WTC11 (cell line): Measurements from ENCODE around the gene OGFR.

Experiments used
- ATF6 ChIP-seq: sonication (generic); formaldehyde crosslinking; IDR thresholded peaks from 2 replicates; pipeline ENCODE4 v1.8.1; 2023; ENCODE audit warnings: mild to moderate bottlenecking, missing genetic modification reagents
- E2F1 ChIP-seq: sonication (generic); formaldehyde crosslinking; IDR thresholded peaks from 2 replicates; pipeline ENCODE4 v1.8.0; 2022; ENCODE audit warnings: mild to moderate bottlenecking, missing genetic modification reagents
- EMX1 ChIP-seq: fragments of 250-450 bp; sonication (Bioruptor Pico); IDR thresholded peaks from 2 replicates; pipeline ENCODE4 v1.8.0; 2021; ENCODE audit warnings: mild to moderate bottlenecking
- ESRRA ChIP-seq: sonication (generic); formaldehyde crosslinking; IDR thresholded peaks from 2 replicates; pipeline ENCODE4 v1.8.1; 2022; ENCODE audit warnings: mild to moderate bottlenecking, missing genetic modification reagents, borderline replicate concordance
- KAT7 ChIP-seq: sonication (generic); formaldehyde crosslinking; IDR thresholded peaks from 2 replicates; pipeline ENCODE4 v1.8.1; 2023; ENCODE audit warnings: missing genetic modification reagents, mild to moderate bottlenecking, borderline replicate concordance
- MXD4 ChIP-seq: fragments of 250-450 bp; sonication (Bioruptor Pico); IDR thresholded peaks from 2 replicates; pipeline ENCODE4 v1.8.0; 2021; ENCODE audit warnings: mild to moderate bottlenecking, moderate library complexity, borderline replicate concordance
- NR3C1 ChIP-seq: sonication (generic); formaldehyde crosslinking; conservative IDR thresholded peaks from 2 replicates; pipeline ENCODE4 v1.8.1; 2023; ENCODE audit warnings: low read depth, mild to moderate bottlenecking, missing genetic modification reagents
- SP1 ChIP-seq: sonication (generic); formaldehyde crosslinking; conservative IDR thresholded peaks from 2 replicates; pipeline ENCODE4 v1.8.1; 2022; ENCODE audit warnings: missing genetic modification reagents
- USF1 ChIP-seq: sonication (generic); formaldehyde crosslinking; IDR thresholded peaks from 2 replicates; pipeline ENCODE4 v1.8.0; 2022; ENCODE audit warnings: mild to moderate bottlenecking, missing genetic modification reagents
- ZBTB43 ChIP-seq: sonication (generic); formaldehyde crosslinking; IDR thresholded peaks from 2 replicates; pipeline ENCODE4 v1.8.1; 2023; ENCODE audit warnings: mild to moderate bottlenecking, missing genetic modification reagents
- ZNF219 ChIP-seq: sonication (generic); formaldehyde crosslinking; IDR thresholded peaks from 2 replicates; pipeline ENCODE4 v1.8.0; 2023; ENCODE audit warnings: missing genetic modification reagents, mild to moderate bottlenecking, borderline replicate concordance
- TF ChIP-seq, protein P1 (sequence below): fragments of 200-600 bp; IDR thresholded peaks from 2 replicates; pipeline ENCODE4 v1.8.0; 2022; ENCODE audit warnings: antibody characterized with exemption
- TF ChIP-seq, protein P2 (sequence below): fragments of 250-450 bp; sonication (Bioruptor Pico); IDR thresholded peaks from 2 replicates; pipeline ENCODE4 v1.9.0; 2021; ENCODE audit warnings: mild to moderate bottlenecking
- TF ChIP-seq, protein P3 (sequence below): sonication (generic); formaldehyde crosslinking; IDR thresholded peaks from 2 replicates; pipeline ENCODE4 v1.8.0; 2022; ENCODE audit warnings: mild to moderate bottlenecking, missing genetic modification reagents

- TF ChIP-seq ZNF219 (CRISPR knock-in tag) (no peak), ATF6 (CRISPR knock-in tag) (no peak), MXD4 (CRISPR knock-in tag) (no peak), ESRRA (CRISPR knock-in tag) (no peak), EMX1 (CRISPR knock-in tag) (no peak), USF1 (CRISPR knock-in tag) (no peak), NR3C1 (CRISPR knock-in tag) (no peak), SP1 (CRISPR knock-in tag) (no peak), KAT7 (no peak), E2F1 (CRISPR knock-in tag) (no peak), ZBTB43 (CRISPR knock-in tag) (no peak)
- TF ChIP-seq, protein P1, sequence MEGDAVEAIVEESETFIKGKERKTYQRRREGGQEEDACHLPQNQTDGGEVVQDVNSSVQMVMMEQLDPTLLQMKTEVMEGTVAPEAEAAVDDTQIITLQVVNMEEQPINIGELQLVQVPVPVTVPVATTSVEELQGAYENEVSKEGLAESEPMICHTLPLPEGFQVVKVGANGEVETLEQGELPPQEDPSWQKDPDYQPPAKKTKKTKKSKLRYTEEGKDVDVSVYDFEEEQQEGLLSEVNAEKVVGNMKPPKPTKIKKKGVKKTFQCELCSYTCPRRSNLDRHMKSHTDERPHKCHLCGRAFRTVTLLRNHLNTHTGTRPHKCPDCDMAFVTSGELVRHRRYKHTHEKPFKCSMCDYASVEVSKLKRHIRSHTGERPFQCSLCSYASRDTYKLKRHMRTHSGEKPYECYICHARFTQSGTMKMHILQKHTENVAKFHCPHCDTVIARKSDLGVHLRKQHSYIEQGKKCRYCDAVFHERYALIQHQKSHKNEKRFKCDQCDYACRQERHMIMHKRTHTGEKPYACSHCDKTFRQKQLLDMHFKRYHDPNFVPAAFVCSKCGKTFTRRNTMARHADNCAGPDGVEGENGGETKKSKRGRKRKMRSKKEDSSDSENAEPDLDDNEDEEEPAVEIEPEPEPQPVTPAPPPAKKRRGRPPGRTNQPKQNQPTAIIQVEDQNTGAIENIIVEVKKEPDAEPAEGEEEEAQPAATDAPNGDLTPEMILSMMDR = no peak
- TF ChIP-seq, protein P2, sequence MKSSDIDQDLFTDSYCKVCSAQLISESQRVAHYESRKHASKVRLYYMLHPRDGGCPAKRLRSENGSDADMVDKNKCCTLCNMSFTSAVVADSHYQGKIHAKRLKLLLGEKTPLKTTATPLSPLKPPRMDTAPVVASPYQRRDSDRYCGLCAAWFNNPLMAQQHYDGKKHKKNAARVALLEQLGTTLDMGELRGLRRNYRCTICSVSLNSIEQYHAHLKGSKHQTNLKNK (CRISPR knock-in tag) = no peak
- TF ChIP-seq, protein P3, sequence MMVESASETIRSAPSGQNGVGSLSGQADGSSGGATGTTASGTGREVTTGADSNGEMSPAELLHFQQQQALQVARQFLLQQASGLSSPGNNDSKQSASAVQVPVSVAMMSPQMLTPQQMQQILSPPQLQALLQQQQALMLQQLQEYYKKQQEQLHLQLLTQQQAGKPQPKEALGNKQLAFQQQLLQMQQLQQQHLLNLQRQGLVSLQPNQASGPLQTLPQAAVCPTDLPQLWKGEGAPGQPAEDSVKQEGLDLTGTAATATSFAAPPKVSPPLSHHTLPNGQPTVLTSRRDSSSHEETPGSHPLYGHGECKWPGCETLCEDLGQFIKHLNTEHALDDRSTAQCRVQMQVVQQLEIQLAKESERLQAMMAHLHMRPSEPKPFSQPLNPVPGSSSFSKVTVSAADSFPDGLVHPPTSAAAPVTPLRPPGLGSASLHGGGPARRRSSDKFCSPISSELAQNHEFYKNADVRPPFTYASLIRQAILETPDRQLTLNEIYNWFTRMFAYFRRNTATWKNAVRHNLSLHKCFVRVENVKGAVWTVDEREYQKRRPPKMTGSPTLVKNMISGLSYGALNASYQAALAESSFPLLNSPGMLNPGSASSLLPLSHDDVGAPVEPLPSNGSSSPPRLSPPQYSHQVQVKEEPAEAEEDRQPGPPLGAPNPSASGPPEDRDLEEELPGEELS (CRISPR knock-in tag) = no peak
Measured at GRCh38 chr20:62818592-62819493, 14.2 kb downstream of the OGFR start.
